ENCODE measurements around the gene EGLN1.

The EGLN1 gene

GRCh38 chr1:231338270-231339128 lies 83.6 kb downstream of the EGLN1 start, which contains the start of gene SPRTN (continued):
- TF ChIP-seq ZNF518A (tag by site-specific recombination; conservative IDR thresholded peaks at IDR 0.05; ENCODE audit: low read depth) (no peak), KLF17 (tag by site-specific recombination; IDR thresholded peaks at IDR 0.05) (peak; percentile 61; the same call in 1 of the 2 replicates), ZNF341 (tag by site-specific recombination; IDR thresholded peaks at IDR 0.05; ENCODE audit: low read depth) (peak; percentile 35; the same call in 1 of the 2 replicates), ZNF792 (tag by site-specific recombination; IDR thresholded peaks at IDR 0.05) (peak; percentile 48; the same call in 1 of the 2 replicates), PRDM6 (tag by site-specific recombination; IDR thresholded peaks at IDR 0.05) (no peak), ZNF19 (tag by site-specific recombination; IDR thresholded peaks at IDR 0.05; ENCODE audit: low read depth) (no peak), ZNF175 (tag by site-specific recombination; IDR thresholded peaks at IDR 0.05) (no peak), ZNF140 (tag by site-specific recombination; IDR thresholded peaks at IDR 0.05) (no peak), ZNF585B (tag by site-specific recombination; IDR thresholded peaks at IDR 0.05) (no peak), ZNF521 (tag by site-specific recombination; IDR thresholded peaks at IDR 0.05) (no peak), ZNF76 (tag by site-specific recombination; IDR thresholded peaks at IDR 0.05; ENCODE audit: borderline replicate concordance, low read depth) (no peak), ZNF133 (tag by site-specific recombination; IDR thresholded peaks at IDR 0.05) (no peak), ZIC2 (tag by site-specific recombination; IDR thresholded peaks at IDR 0.05) (peak; percentile 90), ZNF777 (tag by site-specific recombination; IDR thresholded peaks at IDR 0.05; ENCODE audit: borderline replicate concordance) (no peak), ZNF404 (tag by site-specific recombination; IDR thresholded peaks at IDR 0.05) (no peak), ZNF169 (tag by site-specific recombination; IDR thresholded peaks at IDR 0.05) (no peak), ZNF529 (tag by site-specific recombination; IDR thresholded peaks at IDR 0.05; ENCODE audit: insufficient replicate concordance) (no peak), ZNF645 (tag by site-specific recombination; IDR thresholded peaks at IDR 0.05) (peak; percentile 86; the same call in 1 of the 2 replicates), FEZF1 (tag by site-specific recombination; IDR thresholded peaks at IDR 0.05) (no peak), OVOL3 (tag by site-specific recombination; IDR thresholded peaks at IDR 0.05) (peak; percentile 73; the same call in 1 of the 2 replicates), ZNF394 (tag by site-specific recombination; IDR thresholded peaks at IDR 0.05; ENCODE audit: borderline replicate concordance) (no peak), ZNF335 (tag by site-specific recombination; conservative IDR thresholded peaks at IDR 0.05) (peak; percentile 98), ZNF843 (tag by site-specific recombination; IDR thresholded peaks at IDR 0.05) (0 out of 2 replicates have a peak, but pooled peaks have one; percentile 66), ZXDB (tag by site-specific recombination; IDR thresholded peaks at IDR 0.05) (peak; percentile 57; the same call in 1 of the 2 replicates), PBX3 (CRISPR knock-in tag; IDR thresholded peaks at IDR 0.05) (peak; percentile 30), ZNF707 (tag by site-specific recombination; IDR thresholded peaks at IDR 0.05) (no peak), SETDB1 (IDR thresholded peaks at IDR 0.05; ENCODE audit: insufficient read length, low read length) (no peak), ZNF362 (tag by site-specific recombination; IDR thresholded peaks at IDR 0.05) (no peak), GLIS2 (tag by site-specific recombination; IDR thresholded peaks at IDR 0.05) (peak; percentile 99)
